GM19468 (cell line): ENCODE measurements around the gene NCBP1.
"Not testable (repeated sequence)": the region's sequence is repeated elsewhere in the genome, so short reads cannot be mapped to it uniquely, and the experiment has no call there.

Experiments
- ATAC-seq: cut with Tn5 transposase; IDR thresholded peaks from one replicate; pipeline ENCODE4 v1.9.1; 2021; ENCODE audit warnings: mild to moderate bottlenecking, moderate library complexity, moderate number of reproducible peaks; ENCODE audit not compliant: unreplicated experiment; ENCODE audit errors: extremely low read depth

NCBP1 gene

GRCh38 chr9:97632985-97633858 is at the start of gene NCBP1, which contains the start of gene TSTD2:
Gene NCBP1, plus strand, starts transcription at chr9:97633821. Its CDS starts 61 bp downstream, at chr9:97633882.
Gene TSTD2, minus strand, starts transcription at chr9:97633368. Its CDS starts 5,806 bp downstream, at chr9:97627562.
- peak; percentile 82 for ATAC-seq

- ATAC-seq, result not testable (repeated sequence)
Observed at GRCh38 chr9:97584778-97585177, 48.8 kb upstream of the NCBP1 start.

GRCh38 chr9:97586909-97587308 is 46.7 kb upstream of the NCBP1 start:
- not testable (repeated sequence) for ATAC-seq

GRCh38 chr9:97591535-97591934 is 42.1 kb upstream of the NCBP1 start:
- ATAC-seq, result no peak

- ATAC-seq, result no peak
Observed at GRCh38 chr9:97592126-97592525, 41.5 kb upstream of the NCBP1 start.

GRCh38 chr9:97593960-97594359 is 39.7 kb upstream of the NCBP1 start:
- no peak for ATAC-seq

- ATAC-seq, result no peak
Observed at GRCh38 chr9:97594381-97594921, 39.2 kb upstream of the NCBP1 start.

- no peak for ATAC-seq
Observed at GRCh38 chr9:97596906-97597305, 36.7 kb upstream of the NCBP1 start.

GRCh38 chr9:97598461-97599288 is 34.9 kb upstream of the NCBP1 start:
- peak; percentile 79 for ATAC-seq

- no peak for ATAC-seq
Observed at GRCh38 chr9:97599314-97599846, 34.2 kb upstream of the NCBP1 start.

GRCh38 chr9:97600531-97601227 is 32.9 kb upstream of the NCBP1 start:
- no peak for ATAC-seq

GRCh38 chr9:97601228-97601898 is 32.3 kb upstream of the NCBP1 start:
- no peak for ATAC-seq

GRCh38 chr9:97602430-97602829 is 31.2 kb upstream of the NCBP1 start:
- ATAC-seq, result no peak

GRCh38 chr9:97604901-97605645 is 28.5 kb upstream of the NCBP1 start:
- no peak for ATAC-seq

GRCh38 chr9:97615439-97616072 is 18.1 kb upstream of the NCBP1 start:
- no peak for ATAC-seq

GRCh38 chr9:97617939-97618416 is 15.6 kb upstream of the NCBP1 start:
- ATAC-seq, result no peak

- not testable (repeated sequence) for ATAC-seq
Observed at GRCh38 chr9:97620063-97620462, 13.6 kb upstream of the NCBP1 start.

GRCh38 chr9:97622483-97622882 is 11.1 kb upstream of the NCBP1 start:
- not testable (repeated sequence) for ATAC-seq
